ENCODE measurements around the gene THADA. TPM values are rescaled to one million over a fixed set of nuclear protein-coding genes. Genes with fewer than 3 reads are reported as not detected.

The THADA gene
- total RNA-seq, 4 donors from 2014 or later: 49.9 to 90.2 (median 65.2) TPM

DNA sequence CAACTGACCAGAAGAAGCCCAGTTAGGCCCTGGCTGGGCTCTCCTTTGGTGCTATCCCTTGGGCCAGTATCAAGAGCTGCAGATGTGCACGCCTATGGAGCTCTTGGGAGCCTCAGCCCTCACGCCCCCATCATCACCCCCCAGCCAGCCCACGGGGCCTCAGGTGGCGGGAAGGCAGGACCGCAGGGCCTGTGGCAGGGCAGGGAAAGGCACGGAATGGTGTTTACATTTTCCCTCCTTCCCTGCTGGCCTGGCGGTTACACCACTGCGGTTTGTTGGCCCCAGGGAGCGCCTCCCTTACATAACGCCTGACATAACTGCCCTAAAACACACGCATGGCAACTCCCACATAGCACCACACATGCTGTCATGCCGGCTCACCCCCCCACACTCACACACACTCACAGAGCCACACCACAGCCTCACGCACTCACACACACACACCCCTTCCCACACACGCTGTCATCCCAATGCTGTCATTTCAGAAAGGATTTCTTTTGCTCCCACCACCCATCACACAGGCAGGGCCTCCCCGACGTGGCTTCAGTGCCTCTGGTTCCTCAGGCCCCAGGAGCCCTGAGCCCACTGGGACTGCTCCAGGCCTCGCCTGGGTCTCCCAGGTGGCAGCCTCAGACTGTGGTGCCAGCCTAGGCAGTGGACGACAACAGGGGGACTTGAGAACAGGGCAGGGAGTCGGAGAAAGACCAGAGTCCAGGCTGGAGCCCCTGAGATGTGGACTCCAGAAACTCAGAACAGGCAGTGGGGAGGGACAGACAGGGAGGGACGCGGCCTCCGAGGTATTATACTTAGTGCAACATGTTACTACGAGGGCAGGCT, 385.2 kb downstream of the THADA start:
- no peak overlapping the region for H3K4me3 ChIP-seq (replicated peaks in 1 of 3)
- DNase-seq: no peak
- H3K9me3 ChIP-seq: no peaks in the 10 kb centered on the region
- H3K36me3 ChIP-seq: no peaks in the 10 kb centered on the region
- WGBS, 2 donors: 78 to 91% methylated on average over 19 to 23 of the region's 23 CpGs
- intact Hi-C loops (cut with DNase I): no loop called here
- H3K27ac ChIP-seq: no peak overlapping the region
- no peaks in the 10 kb centered on the region for H3K27me3 ChIP-seq
- H3K4me1 ChIP-seq: no peaks in the 10 kb centered on the region
- TF ChIP-seq, protein P1, sequence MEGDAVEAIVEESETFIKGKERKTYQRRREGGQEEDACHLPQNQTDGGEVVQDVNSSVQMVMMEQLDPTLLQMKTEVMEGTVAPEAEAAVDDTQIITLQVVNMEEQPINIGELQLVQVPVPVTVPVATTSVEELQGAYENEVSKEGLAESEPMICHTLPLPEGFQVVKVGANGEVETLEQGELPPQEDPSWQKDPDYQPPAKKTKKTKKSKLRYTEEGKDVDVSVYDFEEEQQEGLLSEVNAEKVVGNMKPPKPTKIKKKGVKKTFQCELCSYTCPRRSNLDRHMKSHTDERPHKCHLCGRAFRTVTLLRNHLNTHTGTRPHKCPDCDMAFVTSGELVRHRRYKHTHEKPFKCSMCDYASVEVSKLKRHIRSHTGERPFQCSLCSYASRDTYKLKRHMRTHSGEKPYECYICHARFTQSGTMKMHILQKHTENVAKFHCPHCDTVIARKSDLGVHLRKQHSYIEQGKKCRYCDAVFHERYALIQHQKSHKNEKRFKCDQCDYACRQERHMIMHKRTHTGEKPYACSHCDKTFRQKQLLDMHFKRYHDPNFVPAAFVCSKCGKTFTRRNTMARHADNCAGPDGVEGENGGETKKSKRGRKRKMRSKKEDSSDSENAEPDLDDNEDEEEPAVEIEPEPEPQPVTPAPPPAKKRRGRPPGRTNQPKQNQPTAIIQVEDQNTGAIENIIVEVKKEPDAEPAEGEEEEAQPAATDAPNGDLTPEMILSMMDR (IDR thresholded peaks at IDR 0.05): no peak
- TF ChIP-seq POLR2A (IDR thresholded peaks at IDR 0.05): no peak

DNA sequence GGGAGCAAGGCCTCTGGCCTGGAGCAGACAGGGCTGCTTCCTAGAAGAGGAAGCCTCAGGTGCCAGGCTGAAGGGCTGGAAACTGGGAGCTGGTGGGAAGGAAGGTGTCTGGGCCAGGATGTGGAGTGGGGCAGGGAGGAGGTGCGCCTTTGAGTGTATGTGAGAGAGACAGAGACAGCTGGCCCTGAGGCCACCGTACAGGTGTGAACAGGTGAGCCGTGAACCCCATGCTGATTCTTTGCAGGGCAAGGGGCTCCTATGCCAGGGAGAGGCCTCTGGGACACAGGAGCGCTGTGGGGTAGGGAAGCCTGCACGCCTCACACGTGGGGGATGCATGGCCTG, 385.7 kb downstream of the THADA start:
- no peak for TF ChIP-seq POLR2A (IDR thresholded peaks at IDR 0.05)
- TF ChIP-seq, protein P1 (IDR thresholded peaks at IDR 0.05): no peak
- H3K9me3 ChIP-seq: no peaks in the 10 kb centered on the region
- 82 to 94% methylated on average over 5 to 6 of the region's 6 CpGs for WGBS, 2 donors
- no peak for DNase-seq
- H3K4me3 ChIP-seq (replicated peaks in 1 of 3): no peak overlapping the region
- H3K36me3 ChIP-seq: no peaks in the 10 kb centered on the region
- H3K4me1 ChIP-seq: no peaks in the 10 kb centered on the region
- no peak overlapping the region for H3K27ac ChIP-seq
- intact Hi-C loops (cut with DNase I): no loop called here
- no peaks in the 10 kb centered on the region for H3K27me3 ChIP-seq

DNA sequence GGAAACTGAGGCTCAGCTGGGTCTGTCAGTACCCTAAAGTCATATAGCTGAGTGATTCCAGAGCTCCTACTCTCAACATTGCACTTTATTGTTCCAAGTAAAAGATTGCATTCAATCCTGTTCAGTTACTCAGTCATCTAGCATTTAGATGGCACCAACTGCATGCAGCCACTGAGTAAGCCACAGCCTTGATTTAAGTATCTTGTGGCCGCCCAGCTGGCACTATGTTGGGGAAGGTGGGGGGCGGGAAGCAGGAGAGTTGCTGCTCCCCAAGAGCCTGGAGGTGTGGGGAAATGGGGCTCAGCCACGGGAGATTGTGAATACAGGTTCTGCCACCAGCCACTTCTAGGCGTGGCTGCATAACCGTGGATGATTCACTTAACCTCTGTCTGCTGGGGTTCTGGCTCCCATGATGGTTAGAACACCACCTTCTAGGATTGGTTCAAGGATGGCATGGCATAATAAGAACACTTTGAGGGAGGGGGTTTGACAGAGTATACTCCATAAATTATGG, 386.6 kb downstream of the THADA start:
- Histone ChIP-seq H3K4me1 (no peaks in the 10 kb centered on the region), H3K27me3 (no peaks in the 10 kb centered on the region), H3K27ac (no peak overlapping the region), H3K36me3 (no peaks in the 10 kb centered on the region), H3K4me3 (replicated peaks in 1 of 3) (no peak overlapping the region), H3K9me3 (no peaks in the 10 kb centered on the region)
- no peak for TF ChIP-seq POLR2A (IDR thresholded peaks at IDR 0.05)
- TF ChIP-seq, protein P1 (IDR thresholded peaks at IDR 0.05): no peak
- 90 to 91% methylated on average over 5 of the region's 5 CpGs for WGBS, 2 donors
- intact Hi-C loops (cut with DNase I): no loop called here
- no peak for DNase-seq

DNA sequence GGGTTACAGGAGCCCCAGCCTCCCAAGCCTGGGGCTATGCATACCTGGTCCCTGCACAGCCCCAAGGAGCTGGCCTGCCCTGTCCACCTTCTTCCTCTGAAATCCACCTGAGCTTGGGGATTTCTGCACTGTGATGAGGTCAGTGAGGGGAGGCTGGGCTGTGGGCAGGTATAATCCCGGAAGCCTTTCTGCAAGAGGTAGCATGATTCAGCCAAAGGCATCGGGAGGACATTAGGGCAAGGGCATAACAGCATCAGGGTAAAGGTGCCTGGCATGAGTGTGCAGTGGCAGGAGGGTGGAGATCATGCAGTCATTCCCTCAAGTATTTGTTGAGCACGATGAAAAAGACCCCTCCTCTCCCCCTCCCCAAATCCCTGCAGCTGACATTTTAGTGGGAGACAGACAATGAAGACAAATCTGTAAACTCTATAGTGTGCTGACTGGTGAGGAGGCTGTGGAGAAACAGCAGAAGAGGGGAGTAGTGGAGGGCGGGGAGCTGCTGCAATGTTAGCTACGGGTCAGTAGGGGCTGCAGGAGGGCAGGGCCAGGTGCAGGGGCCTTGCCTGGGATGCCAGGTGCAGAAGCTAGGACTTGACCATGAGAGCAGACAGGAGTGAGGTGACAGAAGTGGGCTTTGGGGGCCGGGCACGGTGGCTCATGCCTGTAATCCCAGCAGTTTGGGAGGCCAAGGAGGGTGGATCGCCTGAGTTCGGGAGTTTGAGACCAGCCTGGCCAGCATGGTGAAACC, 388.1 kb downstream of the THADA start:
- Histone ChIP-seq H3K27me3 (no peaks in the 10 kb centered on the region), H3K4me1 (no peaks in the 10 kb centered on the region), H3K36me3 (no peaks in the 10 kb centered on the region), H3K27ac (no peak overlapping the region), H3K9me3 (no peaks in the 10 kb centered on the region), H3K4me3 (replicated peaks in 1 of 3) (no peak overlapping the region)
- intact Hi-C loops (cut with DNase I): no loop called here
- no peak for DNase-seq
- WGBS, 2 donors: 80 to 82% methylated on average over 9 of the region's 9 CpGs
- TF ChIP-seq, protein P1 (IDR thresholded peaks at IDR 0.05): no peak
- no peak for TF ChIP-seq POLR2A (IDR thresholded peaks at IDR 0.05)

DNA sequence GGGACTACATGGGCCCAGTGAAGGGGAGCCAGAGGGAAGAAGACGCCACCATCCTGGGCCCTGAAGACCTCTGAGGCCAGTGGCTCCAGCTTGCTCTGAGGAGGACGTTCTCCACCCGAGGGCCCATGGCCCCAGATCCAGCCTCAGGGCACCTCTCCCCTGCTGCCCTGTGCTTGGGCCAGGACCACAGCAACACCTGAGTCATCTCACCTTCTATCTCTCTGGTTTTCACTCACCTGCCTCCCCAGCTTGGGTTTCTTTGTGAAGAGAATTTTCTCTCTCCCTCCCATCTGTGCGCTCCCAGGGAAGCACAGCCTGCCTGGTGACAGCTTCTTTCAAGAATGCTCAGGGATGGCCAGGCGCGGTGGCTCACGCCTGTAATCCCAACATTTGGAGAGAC, 389.2 kb downstream of the THADA start:
- Histone ChIP-seq H3K9me3 (no peaks in the 10 kb centered on the region), H3K27me3 (no peaks in the 10 kb centered on the region), H3K4me1 (no peaks in the 10 kb centered on the region), H3K36me3 (no peaks in the 10 kb centered on the region), H3K27ac (no peak overlapping the region), H3K4me3 (replicated peaks in 1 of 3) (no peak overlapping the region)
- WGBS, 2 donors: 95 to 96% methylated on average over 7 of the region's 7 CpGs
- TF ChIP-seq, protein P1 (IDR thresholded peaks at IDR 0.05): no peak
- no peak for TF ChIP-seq POLR2A (IDR thresholded peaks at IDR 0.05)
- intact Hi-C loops (cut with DNase I): no loop called here
- no peak for DNase-seq

All from thyroid gland (tissue), 4 donors.